Measurements from ENCODE around the gene ZNF688.
"Not testable (repeated sequence)": the region's sequence is repeated elsewhere in the genome, so short reads cannot be mapped to it uniquely, and the experiment has no call there.

Gene ZNF688

DNA sequence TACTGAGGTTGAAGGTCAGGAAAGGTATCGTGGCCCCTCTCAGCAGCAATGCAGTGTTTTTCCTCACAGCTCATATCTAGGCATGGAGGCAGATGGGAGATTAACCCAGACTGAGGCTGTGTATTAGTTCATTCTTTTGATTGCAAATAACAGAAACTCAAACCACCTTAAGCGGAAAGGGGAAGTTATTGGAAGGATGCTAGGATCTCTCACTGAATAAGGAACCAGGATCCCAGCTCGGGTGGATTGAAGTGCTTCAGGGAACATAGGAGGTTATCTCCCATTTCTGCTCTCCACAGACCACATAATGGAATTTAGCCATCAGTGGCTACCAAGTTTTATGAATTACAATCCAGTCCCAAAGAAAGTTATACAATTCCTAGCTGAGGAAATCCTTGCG is 30.5 kb upstream of the ZNF688 start:
- TF ChIP-seq, protein P1, sequence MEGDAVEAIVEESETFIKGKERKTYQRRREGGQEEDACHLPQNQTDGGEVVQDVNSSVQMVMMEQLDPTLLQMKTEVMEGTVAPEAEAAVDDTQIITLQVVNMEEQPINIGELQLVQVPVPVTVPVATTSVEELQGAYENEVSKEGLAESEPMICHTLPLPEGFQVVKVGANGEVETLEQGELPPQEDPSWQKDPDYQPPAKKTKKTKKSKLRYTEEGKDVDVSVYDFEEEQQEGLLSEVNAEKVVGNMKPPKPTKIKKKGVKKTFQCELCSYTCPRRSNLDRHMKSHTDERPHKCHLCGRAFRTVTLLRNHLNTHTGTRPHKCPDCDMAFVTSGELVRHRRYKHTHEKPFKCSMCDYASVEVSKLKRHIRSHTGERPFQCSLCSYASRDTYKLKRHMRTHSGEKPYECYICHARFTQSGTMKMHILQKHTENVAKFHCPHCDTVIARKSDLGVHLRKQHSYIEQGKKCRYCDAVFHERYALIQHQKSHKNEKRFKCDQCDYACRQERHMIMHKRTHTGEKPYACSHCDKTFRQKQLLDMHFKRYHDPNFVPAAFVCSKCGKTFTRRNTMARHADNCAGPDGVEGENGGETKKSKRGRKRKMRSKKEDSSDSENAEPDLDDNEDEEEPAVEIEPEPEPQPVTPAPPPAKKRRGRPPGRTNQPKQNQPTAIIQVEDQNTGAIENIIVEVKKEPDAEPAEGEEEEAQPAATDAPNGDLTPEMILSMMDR (IDR thresholded peaks at IDR 0.05) = no peak
- TF ChIP-seq ZFX (IDR thresholded peaks at IDR 0.05; ENCODE audit: borderline replicate concordance) = no peak

GRCh38 chr16:30600929-30601328 is 29.4 kb upstream of the ZNF688 start:
- H3K27ac ChIP-seq = no peak overlapping the region
- no peak for TF ChIP-seq ZFX (IDR thresholded peaks at IDR 0.05; ENCODE audit: borderline replicate concordance)
- TF ChIP-seq, protein P1 (IDR thresholded peaks at IDR 0.05) = no peak

More for the DNA sequence above, 30.5 kb upstream of the ZNF688 start:
- no peak overlapping the region for H3K27ac ChIP-seq

DNA sequence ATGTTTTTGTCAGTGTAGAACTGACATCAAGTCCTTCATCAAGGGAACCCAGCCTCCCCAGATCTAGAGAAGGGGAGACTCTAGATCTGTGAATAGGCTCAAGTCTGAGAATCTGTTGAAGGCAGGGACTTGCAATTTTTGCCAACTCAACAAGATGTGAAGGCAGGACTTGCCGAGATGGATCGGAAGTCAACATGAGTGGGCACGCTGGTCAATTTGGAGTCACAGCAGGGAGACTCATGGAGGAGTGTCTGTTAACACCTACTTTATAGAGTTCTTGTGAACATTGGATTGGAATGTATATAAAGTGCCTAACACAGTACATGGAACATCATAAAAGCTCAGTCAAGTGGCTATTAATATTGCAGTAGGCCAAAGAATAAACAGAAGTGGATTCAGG is 28.7 kb upstream of the ZNF688 start:
- H3K27ac ChIP-seq = no peak overlapping the region

GRCh38 chr16:30592871-30593270 is 21.4 kb upstream of the ZNF688 start:
- H3K27ac ChIP-seq = no peak overlapping the region
- TF ChIP-seq, protein P1 (IDR thresholded peaks at IDR 0.05) = no peak
- no peak for TF ChIP-seq ZFX (IDR thresholded peaks at IDR 0.05; ENCODE audit: borderline replicate concordance)

More for the DNA sequence above, 28.7 kb upstream of the ZNF688 start:
- TF ChIP-seq ZFX (IDR thresholded peaks at IDR 0.05; ENCODE audit: borderline replicate concordance) = no peak
- TF ChIP-seq, protein P1 (IDR thresholded peaks at IDR 0.05) = no peak

GRCh38 chr16:30590869-30591268 is 19.4 kb upstream of the ZNF688 start:
- not testable (repeated sequence) for H3K27ac ChIP-seq

DNA sequence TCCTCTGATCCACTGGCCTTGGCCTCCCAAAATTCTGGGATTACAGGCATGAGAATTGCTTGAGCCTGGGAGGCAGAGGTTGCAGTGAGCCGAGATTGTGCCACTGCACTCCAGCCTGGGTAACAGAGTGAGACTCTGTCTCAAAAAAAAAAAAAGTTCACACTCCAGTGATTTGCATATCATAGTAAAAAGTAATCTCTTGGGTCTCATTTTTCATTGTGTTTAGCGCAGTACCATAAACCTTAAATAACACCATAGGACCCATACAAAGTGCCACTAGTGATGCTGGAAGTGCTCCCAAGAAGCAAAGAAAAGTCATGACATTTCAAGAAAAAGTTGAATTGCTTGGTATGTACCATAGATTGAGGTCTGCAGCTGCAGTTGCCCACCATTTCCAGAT is 18.1 kb upstream of the ZNF688 start:
- not testable (repeated sequence) for H3K27ac ChIP-seq

- no peak for TF ChIP-seq ZFX (IDR thresholded peaks at IDR 0.05; ENCODE audit: borderline replicate concordance)
- TF ChIP-seq, protein P1 (IDR thresholded peaks at IDR 0.05) = no peak
- no peak overlapping the region for H3K27ac ChIP-seq
These were observed 17.1 kb upstream of the ZNF688 start for GRCh38 chr16:30588651-30589050.

DNA sequence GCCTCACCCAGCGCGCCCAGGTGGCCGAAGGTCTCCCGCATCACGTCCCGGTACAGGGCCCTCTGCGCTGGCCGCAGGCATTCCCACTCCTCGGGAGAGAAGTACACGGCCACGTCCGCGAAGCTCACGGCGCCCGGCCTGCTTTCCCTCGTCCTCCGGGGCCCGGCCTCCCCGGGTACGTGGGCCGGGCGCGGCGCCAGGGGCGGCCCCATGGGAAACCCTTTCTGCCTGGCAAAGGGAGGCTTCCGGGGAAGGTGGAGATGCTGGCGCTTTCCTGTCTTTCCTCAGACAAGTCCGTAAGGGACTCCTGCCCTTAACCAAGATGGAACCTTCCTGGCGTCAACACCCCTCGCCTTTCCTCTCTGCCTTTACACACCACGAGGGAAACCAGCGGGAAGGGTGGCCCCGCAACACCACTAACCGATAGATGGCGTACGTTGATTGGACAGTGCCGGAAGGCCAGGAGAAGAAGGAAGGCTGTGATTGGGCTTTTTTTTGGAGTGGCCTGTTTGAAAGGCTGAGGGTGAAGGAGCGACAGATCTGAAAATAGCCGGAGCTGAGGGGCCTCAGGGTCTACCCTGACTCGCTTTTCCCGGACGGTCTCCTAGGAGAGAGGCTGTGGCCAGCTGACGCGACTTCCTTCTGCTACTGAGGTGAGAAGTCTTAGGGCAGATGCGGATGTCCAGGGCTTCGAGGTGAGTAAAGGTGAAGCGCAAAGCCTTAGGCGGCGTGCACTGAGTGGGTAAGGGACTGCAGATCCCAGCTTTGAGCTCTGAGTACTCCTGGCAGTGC is 14.1 kb upstream of the ZNF688 start, which contains the start of gene ZNF785:
Gene ZNF785, minus strand, starts transcription at position 298 of the 792 bp plus-strand sequence. Its CDS starts 86 bp downstream, at position 212.
- no peak within 1 kb of the TSS for H3K27ac ChIP-seq
- TF ChIP-seq, protein P1 (IDR thresholded peaks at IDR 0.05) = 0 out of 2 replicates have a peak, but pooled peaks have one; percentile 13
- no peak for TF ChIP-seq ZFX (IDR thresholded peaks at IDR 0.05; ENCODE audit: borderline replicate concordance)

Measured in 22Rv1 (cell line).